ENCODE results near the gene TSPAN18. TPM values are rescaled to one million over a fixed set of nuclear protein-coding genes. Genes with fewer than 3 reads are reported as not detected.

The TSPAN18 gene
- total RNA-seq, 1 donor from 2014 or later: 31.7 TPM

DNA sequence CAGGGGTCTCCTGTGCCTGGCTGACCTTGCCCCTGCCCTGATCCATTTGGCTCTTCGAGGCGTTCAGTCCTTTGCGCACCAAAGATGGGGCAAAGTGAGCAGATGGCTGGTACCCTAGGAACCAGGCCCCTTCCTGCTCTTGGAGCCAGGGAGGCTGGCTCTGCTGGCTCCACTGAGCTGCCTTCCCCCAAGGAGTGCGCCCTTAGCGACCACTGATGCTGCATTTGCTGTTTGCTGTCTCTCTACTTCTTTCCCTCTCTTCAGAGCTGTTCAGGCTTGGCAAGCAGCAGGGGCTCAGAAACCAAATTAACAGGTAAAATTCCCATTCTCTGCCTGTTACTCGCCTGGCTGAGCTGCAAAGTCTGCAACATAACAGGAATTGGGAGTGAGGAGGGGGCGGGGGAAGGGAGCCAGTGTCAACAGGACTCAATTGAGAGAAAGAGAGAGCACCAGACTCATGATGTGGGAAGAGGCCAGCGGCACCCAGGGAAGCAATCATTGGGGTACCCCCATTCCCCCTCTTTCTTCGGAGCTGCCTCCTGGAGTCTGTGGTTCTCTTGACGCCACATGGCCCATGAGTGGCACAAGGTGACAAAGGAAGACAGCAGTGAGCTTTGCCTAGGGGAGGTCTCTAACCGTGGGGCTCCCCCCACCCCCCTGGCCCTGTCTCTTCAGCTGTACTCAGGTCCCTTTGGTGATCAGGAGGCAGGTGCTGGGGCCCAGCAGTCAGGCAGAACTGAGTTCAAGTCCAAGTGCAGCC is 121.6 kb downstream of the TSPAN18 start:
- no peaks in the 10 kb centered on the region for H3K79me2 ChIP-seq (ENCODE audit: insufficient read depth, low read length)
- DNase-seq (ENCODE audit: low read depth) (no peak), FAIRE-seq (no peak)
- no peak for TF ChIP-seq EZH2 (IDR thresholded peaks at IDR 0.05; ENCODE audit: insufficient read depth, low read length)
- TF ChIP-seq, protein P1, sequence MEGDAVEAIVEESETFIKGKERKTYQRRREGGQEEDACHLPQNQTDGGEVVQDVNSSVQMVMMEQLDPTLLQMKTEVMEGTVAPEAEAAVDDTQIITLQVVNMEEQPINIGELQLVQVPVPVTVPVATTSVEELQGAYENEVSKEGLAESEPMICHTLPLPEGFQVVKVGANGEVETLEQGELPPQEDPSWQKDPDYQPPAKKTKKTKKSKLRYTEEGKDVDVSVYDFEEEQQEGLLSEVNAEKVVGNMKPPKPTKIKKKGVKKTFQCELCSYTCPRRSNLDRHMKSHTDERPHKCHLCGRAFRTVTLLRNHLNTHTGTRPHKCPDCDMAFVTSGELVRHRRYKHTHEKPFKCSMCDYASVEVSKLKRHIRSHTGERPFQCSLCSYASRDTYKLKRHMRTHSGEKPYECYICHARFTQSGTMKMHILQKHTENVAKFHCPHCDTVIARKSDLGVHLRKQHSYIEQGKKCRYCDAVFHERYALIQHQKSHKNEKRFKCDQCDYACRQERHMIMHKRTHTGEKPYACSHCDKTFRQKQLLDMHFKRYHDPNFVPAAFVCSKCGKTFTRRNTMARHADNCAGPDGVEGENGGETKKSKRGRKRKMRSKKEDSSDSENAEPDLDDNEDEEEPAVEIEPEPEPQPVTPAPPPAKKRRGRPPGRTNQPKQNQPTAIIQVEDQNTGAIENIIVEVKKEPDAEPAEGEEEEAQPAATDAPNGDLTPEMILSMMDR (IDR thresholded peaks at IDR 0.05; ENCODE audit: insufficient read depth, low read depth, low read length): no peak
- Mint-ChIP-seq H3K4me3 (ENCODE audit: unreplicated experiment) (no peak overlapping the region), H3K27me3 (ENCODE audit: low read depth, unreplicated experiment) (peaks cover 36% of the 10 kb centered on the region), H3K27ac (ENCODE audit: unreplicated experiment) (no peak overlapping the region), H3K36me3 (ENCODE audit: low read depth, unreplicated experiment) (peaks cover 27% of the 10 kb centered on the region), H3K4me1 (ENCODE audit: low read depth, unreplicated experiment) (peaks cover 5% of the 10 kb centered on the region), H3K9me3 (ENCODE audit: unreplicated experiment) (peaks cover 12% of the 10 kb centered on the region)
- no peak overlapping the region for H3K4me2 ChIP-seq (ENCODE audit: low read length)
- no peaks in the 10 kb centered on the region for H4K20me1 ChIP-seq (ENCODE audit: insufficient read depth, low read length)
- peaks cover 21% of the 10 kb centered on the region for H3K27me3 ChIP-seq (ENCODE audit: insufficient read depth, low read length)
- no peak overlapping the region for H3K9ac ChIP-seq (ENCODE audit: low read length)
- H3K4me3 ChIP-seq (ENCODE audit: insufficient read depth, low read depth, low read length): no peak overlapping the region
- H3K4me1 ChIP-seq (ENCODE audit: insufficient read depth, low read length): no peaks in the 10 kb centered on the region
- no peak overlapping the region for H2AFZ ChIP-seq (ENCODE audit: low read depth, low read length)
- no peaks in the 10 kb centered on the region for H3K36me3 ChIP-seq (ENCODE audit: insufficient read depth, low read length)
- no peak overlapping the region for H3K27ac ChIP-seq (ENCODE audit: low read depth, low read length)
- H3K9me3 ChIP-seq (ENCODE audit: insufficient read depth, low read depth, low read length): no peaks in the 10 kb centered on the region

DNA sequence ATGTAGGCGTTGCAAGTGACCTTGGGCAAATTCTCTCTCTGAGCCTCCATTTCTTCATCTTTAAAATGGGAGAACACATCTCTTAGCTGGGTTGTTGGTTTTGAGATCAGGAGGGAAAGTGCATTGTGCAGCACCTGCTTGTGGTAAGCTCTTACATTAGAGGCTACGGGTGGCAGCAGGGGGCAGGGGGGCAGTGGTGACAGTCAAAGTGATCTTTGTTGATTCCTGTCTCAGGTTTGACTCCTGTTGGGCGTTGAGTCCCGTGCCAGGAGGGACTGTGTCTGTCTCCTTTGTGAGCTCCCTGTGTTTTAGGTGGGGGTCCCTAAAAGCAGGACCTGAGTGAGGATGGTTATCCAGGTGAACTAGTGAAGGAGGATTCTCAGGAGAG is 122.2 kb downstream of the TSPAN18 start:
- H3K27ac ChIP-seq (ENCODE audit: low read depth, low read length): no peak overlapping the region
- H3K9ac ChIP-seq (ENCODE audit: low read length): no peak overlapping the region
- FAIRE-seq: no peak
- H4K20me1 ChIP-seq (ENCODE audit: insufficient read depth, low read length): no peaks in the 10 kb centered on the region
- H3K9me3 Mint-ChIP-seq (ENCODE audit: unreplicated experiment): peaks cover 12% of the 10 kb centered on the region
- no peak overlapping the region for H2AFZ ChIP-seq (ENCODE audit: low read depth, low read length)
- H3K4me3 ChIP-seq (ENCODE audit: insufficient read depth, low read depth, low read length): no peak overlapping the region
- no peaks in the 10 kb centered on the region for H3K4me1 ChIP-seq (ENCODE audit: insufficient read depth, low read length)
- no peak for TF ChIP-seq EZH2 (IDR thresholded peaks at IDR 0.05; ENCODE audit: insufficient read depth, low read length)
- TF ChIP-seq, protein P1 (IDR thresholded peaks at IDR 0.05; ENCODE audit: insufficient read depth, low read depth, low read length): no peak
- H3K9me3 ChIP-seq (ENCODE audit: insufficient read depth, low read depth, low read length): no peaks in the 10 kb centered on the region
- H3K4me3 Mint-ChIP-seq (ENCODE audit: unreplicated experiment): no peak overlapping the region
- H3K27me3 Mint-ChIP-seq (ENCODE audit: low read depth, unreplicated experiment): peaks cover 36% of the 10 kb centered on the region
- H3K36me3 Mint-ChIP-seq (ENCODE audit: low read depth, unreplicated experiment): peaks cover 27% of the 10 kb centered on the region
- H3K79me2 ChIP-seq (ENCODE audit: insufficient read depth, low read length): no peaks in the 10 kb centered on the region
- H3K36me3 ChIP-seq (ENCODE audit: insufficient read depth, low read length): no peaks in the 10 kb centered on the region
- no peak overlapping the region for H3K27ac Mint-ChIP-seq (ENCODE audit: unreplicated experiment)
- DNase-seq (ENCODE audit: low read depth): no peak
- peaks cover 22% of the 10 kb centered on the region for H3K27me3 ChIP-seq (ENCODE audit: insufficient read depth, low read length)
- peaks cover 8% of the 10 kb centered on the region for H3K4me1 Mint-ChIP-seq (ENCODE audit: low read depth, unreplicated experiment)
- H3K4me2 ChIP-seq (ENCODE audit: low read length): no peak overlapping the region

DNA sequence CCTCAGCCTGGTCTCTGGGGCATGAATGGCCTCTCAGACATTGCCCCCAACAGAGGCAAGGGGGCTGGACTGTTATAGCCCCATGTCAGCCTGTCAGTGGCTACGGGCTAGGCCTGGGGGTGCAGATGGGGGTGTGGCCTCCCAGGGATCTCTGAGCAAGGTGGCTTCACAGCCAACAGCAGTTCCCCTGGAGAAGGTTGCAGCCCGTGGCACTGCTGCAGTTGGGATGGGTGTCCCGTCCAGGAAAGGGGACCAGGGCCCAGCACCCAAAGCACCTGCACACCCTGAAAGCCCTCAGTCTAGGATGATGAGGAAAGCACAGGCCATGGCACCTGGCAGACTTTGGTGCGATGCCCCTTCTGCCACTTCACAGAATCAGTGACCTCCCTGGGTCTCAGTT is 122.7 kb downstream of the TSPAN18 start:
- TF ChIP-seq EZH2 (IDR thresholded peaks at IDR 0.05; ENCODE audit: insufficient read depth, low read length): no peak
- TF ChIP-seq, protein P1 (IDR thresholded peaks at IDR 0.05; ENCODE audit: insufficient read depth, low read depth, low read length): no peak
- no peak overlapping the region for H3K27ac ChIP-seq (ENCODE audit: low read depth, low read length)
- no peaks in the 10 kb centered on the region for H4K20me1 ChIP-seq (ENCODE audit: insufficient read depth, low read length)
- no peak overlapping the region for H3K9ac ChIP-seq (ENCODE audit: low read length)
- DNase-seq (ENCODE audit: low read depth): no peak
- H3K9me3 ChIP-seq (ENCODE audit: insufficient read depth, low read depth, low read length): no peaks in the 10 kb centered on the region
- peaks cover 22% of the 10 kb centered on the region for H3K27me3 ChIP-seq (ENCODE audit: insufficient read depth, low read length)
- H3K4me1 Mint-ChIP-seq (ENCODE audit: low read depth, unreplicated experiment): peaks cover 11% of the 10 kb centered on the region
- no peak overlapping the region for H3K27ac Mint-ChIP-seq (ENCODE audit: unreplicated experiment)
- peaks cover 27% of the 10 kb centered on the region for H3K36me3 Mint-ChIP-seq (ENCODE audit: low read depth, unreplicated experiment)
- H3K79me2 ChIP-seq (ENCODE audit: insufficient read depth, low read length): no peaks in the 10 kb centered on the region
- no peak overlapping the region for H2AFZ ChIP-seq (ENCODE audit: low read depth, low read length)
- peaks cover 36% of the 10 kb centered on the region for H3K27me3 Mint-ChIP-seq (ENCODE audit: low read depth, unreplicated experiment)
- H3K36me3 ChIP-seq (ENCODE audit: insufficient read depth, low read length): no peaks in the 10 kb centered on the region
- H3K9me3 Mint-ChIP-seq (ENCODE audit: unreplicated experiment): peaks cover 9% of the 10 kb centered on the region
- no peaks in the 10 kb centered on the region for H3K4me1 ChIP-seq (ENCODE audit: insufficient read depth, low read length)
- no peak overlapping the region for H3K4me2 ChIP-seq (ENCODE audit: low read length)
- FAIRE-seq: no peak
- H3K4me3 ChIP-seq (ENCODE audit: insufficient read depth, low read depth, low read length): no peak overlapping the region
- H3K4me3 Mint-ChIP-seq (ENCODE audit: unreplicated experiment): no peak overlapping the region
